ENCODE results near the gene EFHD2. TPM values are rescaled to one million over a fixed set of nuclear protein-coding genes. Genes with fewer than 3 reads are reported as not detected.

EFHD2 gene
- total RNA-seq, 4 donors from 2014 or later: 38.9 to 55.7 (median 43.5) TPM

DNA sequence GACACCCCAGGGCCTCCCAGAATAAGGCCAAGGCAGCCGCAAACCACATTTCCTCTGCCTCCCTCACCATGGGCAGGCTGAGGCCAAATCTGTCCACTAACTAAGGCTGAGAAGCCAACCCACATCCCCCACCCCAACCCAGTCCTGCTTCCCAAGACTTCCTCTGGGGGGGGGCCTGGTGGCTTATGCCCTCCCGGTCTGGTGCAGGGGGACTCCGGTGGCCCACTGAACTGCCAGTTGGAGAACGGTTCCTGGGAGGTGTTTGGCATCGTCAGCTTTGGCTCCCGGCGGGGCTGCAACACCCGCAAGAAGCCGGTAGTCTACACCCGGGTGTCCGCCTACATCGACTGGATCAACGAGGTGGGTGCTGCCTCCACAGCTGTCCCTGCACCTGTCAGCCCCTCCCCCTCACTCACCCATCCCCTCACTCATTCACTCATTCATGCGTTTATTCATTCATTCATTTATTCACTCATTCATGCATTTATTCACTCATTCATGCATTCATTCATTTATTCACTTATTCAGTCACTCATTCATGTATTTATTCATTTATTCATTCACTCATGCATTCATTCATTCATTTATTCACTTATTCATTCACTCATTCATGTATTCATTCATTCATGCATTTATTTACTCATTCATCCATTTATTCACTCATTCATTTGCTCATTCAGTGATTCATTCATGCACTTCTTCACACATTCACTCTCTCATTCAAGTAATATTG, 35.9 kb downstream of the EFHD2 start:
- WGBS, 2 donors: 84 to 85% methylated on average over 14 of the region's 14 CpGs
- H3K4me3 ChIP-seq (ENCODE audit: low read depth, poor library complexity, severe bottlenecking): no peak overlapping the region
- no peak for TF ChIP-seq POLR2A (IDR thresholded peaks at IDR 0.05)
- TF ChIP-seq, protein P1, sequence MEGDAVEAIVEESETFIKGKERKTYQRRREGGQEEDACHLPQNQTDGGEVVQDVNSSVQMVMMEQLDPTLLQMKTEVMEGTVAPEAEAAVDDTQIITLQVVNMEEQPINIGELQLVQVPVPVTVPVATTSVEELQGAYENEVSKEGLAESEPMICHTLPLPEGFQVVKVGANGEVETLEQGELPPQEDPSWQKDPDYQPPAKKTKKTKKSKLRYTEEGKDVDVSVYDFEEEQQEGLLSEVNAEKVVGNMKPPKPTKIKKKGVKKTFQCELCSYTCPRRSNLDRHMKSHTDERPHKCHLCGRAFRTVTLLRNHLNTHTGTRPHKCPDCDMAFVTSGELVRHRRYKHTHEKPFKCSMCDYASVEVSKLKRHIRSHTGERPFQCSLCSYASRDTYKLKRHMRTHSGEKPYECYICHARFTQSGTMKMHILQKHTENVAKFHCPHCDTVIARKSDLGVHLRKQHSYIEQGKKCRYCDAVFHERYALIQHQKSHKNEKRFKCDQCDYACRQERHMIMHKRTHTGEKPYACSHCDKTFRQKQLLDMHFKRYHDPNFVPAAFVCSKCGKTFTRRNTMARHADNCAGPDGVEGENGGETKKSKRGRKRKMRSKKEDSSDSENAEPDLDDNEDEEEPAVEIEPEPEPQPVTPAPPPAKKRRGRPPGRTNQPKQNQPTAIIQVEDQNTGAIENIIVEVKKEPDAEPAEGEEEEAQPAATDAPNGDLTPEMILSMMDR (IDR thresholded peaks at IDR 0.05): no peak
- no peak for DNase-seq (ENCODE audit: low spot score in 2 of 2)
- intact Hi-C loops (cut with DNase I; ENCODE audit: low total_unique reads): no loop called here

DNA sequence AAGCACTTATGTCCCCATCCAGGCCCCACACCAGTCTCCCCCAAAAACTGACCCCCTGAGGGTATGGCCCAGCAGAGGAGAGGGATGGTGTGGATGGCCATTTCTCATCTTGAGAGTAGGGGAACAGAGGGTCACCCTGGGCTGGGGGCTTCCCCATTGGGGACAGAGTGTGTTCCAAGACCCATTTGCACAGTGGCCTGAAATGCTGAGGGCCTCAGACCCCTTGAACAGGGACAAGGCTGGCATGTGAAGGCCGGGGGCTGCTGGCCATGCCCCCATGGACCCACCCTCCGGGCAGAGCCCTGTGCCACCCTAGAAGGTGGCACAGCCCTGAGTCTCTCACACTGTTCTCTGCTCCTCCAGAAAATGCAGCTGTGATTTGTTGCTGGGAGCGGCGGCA, 36.5 kb downstream of the EFHD2 start:
- no peak for TF ChIP-seq POLR2A (IDR thresholded peaks at IDR 0.05)
- TF ChIP-seq, protein P1 (IDR thresholded peaks at IDR 0.05): no peak
- no peak for DNase-seq (ENCODE audit: low spot score in 2 of 2)
- intact Hi-C loops (cut with DNase I; ENCODE audit: low total_unique reads): no loop called here
- 77 to 100% methylated on average over 2 to 4 of the region's 4 CpGs for WGBS, 2 donors
- no peak overlapping the region for H3K4me3 ChIP-seq (ENCODE audit: low read depth, poor library complexity, severe bottlenecking)

DNA sequence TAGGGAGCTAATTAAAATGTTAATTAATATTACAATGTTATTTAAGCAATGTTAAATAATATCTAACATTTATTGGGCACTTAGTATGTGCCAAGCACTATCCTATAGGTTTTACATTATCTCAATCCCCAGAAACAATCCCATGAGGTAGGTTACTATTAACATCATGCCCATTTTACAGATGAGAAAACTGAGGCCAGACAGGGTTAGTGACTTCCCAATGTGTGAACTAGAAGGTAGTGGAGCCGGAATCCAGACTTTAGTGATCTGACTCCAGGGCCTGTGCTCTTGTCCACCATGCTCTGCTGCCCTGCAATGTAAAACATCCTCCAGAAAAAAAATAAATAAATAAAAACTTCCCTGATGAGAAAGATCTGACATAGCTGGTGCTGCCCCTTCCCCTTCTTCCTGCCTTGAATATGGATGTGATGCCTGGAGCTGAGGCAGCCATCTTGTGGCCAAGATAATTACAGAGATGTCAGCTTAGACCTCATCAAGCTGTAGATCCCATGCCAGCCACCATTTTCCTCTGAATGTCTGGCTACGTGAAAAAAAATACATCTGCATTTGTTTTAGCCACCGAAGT, 39.3 kb downstream of the EFHD2 start:
- intact Hi-C loops (cut with DNase I; ENCODE audit: low total_unique reads): no loop called here
- 80 to 85% methylated on average over 3 of the region's 3 CpGs for WGBS, 2 donors
- no peak for TF ChIP-seq POLR2A (IDR thresholded peaks at IDR 0.05)
- TF ChIP-seq, protein P1 (IDR thresholded peaks at IDR 0.05): no peak
- DNase-seq (ENCODE audit: low spot score in 2 of 2): no peak
- H3K4me3 ChIP-seq (ENCODE audit: low read depth, poor library complexity, severe bottlenecking): no peak overlapping the region

DNA sequence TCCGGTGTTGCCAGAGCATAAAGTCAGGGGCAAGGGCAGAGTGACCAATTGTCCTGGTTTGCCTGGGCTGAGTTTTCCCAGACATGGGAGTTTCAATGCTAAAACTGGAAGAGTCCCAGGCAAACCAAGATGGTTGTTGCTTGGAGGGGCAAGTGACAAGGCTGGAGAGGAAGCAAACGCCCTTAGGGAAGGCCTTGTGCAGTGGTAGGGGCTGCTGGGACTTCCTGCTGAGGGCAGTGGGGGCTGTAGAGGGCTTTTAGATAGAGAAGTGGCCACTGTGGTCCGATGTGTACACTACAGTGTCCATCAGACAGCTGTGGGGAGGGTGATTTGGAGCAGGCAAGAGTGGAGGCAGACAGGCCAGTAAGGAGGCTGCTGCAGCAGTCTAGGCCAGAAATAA, 39.9 kb downstream of the EFHD2 start:
- 74 to 82% methylated on average over 3 of the region's 3 CpGs for WGBS, 2 donors
- DNase-seq (ENCODE audit: low spot score in 2 of 2): no peak
- intact Hi-C loops (cut with DNase I; ENCODE audit: low total_unique reads): no loop called here

DNA sequence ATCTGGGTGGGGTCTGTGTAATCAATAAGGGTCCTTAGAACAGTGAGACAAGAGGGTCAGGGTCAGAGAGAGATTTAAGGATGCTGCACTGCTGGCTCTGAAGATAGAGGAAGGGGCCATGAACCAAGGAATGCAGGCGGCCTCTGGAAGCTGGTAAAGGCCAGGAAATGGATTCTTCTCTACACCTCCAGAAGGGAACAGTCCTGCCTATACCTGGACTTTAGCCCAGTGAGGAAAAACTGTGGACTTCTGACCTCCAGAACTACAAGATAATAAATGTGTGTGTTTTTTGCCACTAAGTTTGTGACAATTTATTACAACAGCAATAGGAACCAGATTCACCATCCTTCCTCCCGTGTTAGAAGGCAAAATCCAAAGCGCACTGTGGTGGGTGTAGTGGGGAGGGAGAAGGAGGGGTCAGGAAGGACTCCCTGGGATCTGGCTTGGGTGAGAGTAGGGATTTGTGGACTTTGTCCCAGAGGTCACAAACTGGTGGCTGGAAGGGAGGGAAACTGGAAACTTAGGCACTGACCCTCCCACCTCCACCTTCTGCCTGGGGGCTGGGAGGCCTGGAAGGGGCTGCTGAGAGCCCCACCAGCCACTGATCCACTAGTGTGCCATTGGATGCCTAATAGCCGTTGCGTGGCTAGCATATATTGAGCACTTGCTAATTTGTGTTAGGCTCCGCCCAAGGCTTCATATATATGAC, 41.5 kb downstream of the EFHD2 start:
- intact Hi-C loops (cut with DNase I; ENCODE audit: low total_unique reads): no loop called here
- no peak overlapping the region for H3K4me3 ChIP-seq (ENCODE audit: low read depth, poor library complexity, severe bottlenecking)
- 87 to 90% methylated on average over 6 of the region's 6 CpGs for WGBS, 2 donors
- no peak for DNase-seq (ENCODE audit: low spot score in 2 of 2)
- TF ChIP-seq, protein P1 (IDR thresholded peaks at IDR 0.05): no peak

More for the DNA sequence above, 39.9 kb downstream of the EFHD2 start:
- TF ChIP-seq, protein P1 (IDR thresholded peaks at IDR 0.05): no peak
- TF ChIP-seq POLR2A (IDR thresholded peaks at IDR 0.05): no peak
- H3K4me3 ChIP-seq (ENCODE audit: low read depth, poor library complexity, severe bottlenecking): no peak overlapping the region
